Measurements from ENCODE around the gene PRKAB2.

GRCh38 chr1:147214325-147214724, 42.1 kb upstream of the PRKAB2 start:
- no peak for TF ChIP-seq ZFX (IDR thresholded peaks at IDR 0.05; ENCODE audit: borderline replicate concordance)
- TF ChIP-seq, protein P1, sequence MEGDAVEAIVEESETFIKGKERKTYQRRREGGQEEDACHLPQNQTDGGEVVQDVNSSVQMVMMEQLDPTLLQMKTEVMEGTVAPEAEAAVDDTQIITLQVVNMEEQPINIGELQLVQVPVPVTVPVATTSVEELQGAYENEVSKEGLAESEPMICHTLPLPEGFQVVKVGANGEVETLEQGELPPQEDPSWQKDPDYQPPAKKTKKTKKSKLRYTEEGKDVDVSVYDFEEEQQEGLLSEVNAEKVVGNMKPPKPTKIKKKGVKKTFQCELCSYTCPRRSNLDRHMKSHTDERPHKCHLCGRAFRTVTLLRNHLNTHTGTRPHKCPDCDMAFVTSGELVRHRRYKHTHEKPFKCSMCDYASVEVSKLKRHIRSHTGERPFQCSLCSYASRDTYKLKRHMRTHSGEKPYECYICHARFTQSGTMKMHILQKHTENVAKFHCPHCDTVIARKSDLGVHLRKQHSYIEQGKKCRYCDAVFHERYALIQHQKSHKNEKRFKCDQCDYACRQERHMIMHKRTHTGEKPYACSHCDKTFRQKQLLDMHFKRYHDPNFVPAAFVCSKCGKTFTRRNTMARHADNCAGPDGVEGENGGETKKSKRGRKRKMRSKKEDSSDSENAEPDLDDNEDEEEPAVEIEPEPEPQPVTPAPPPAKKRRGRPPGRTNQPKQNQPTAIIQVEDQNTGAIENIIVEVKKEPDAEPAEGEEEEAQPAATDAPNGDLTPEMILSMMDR (IDR thresholded peaks at IDR 0.05), result no peak
